Umbilical cord (tissue), 2 donors: Measurements from ENCODE around the gene HOXD4. TPM values are rescaled to one million over a fixed set of nuclear protein-coding genes. Genes with fewer than 3 reads are reported as not detected.

Source experiments
- DNase-seq: peaks from one replicate; pipeline ENCODE4 v3.0.0-alpha.2; 2015; ENCODE audit warnings: low spot score
- total RNA-seq: library from RNA; depleted of rRNA; stranded (reverse); fragments of >200 nt; gene quantifications from one replicate; pipeline ENCODE4 v1.2.3, GENCODE V29; 2014; ENCODE audit warnings: low replicate concordance; ENCODE audit not compliant: insufficient read depth

Gene HOXD4
- total RNA-seq, 1 donor from 2014 or later, result 2.4 TPM

DNA sequence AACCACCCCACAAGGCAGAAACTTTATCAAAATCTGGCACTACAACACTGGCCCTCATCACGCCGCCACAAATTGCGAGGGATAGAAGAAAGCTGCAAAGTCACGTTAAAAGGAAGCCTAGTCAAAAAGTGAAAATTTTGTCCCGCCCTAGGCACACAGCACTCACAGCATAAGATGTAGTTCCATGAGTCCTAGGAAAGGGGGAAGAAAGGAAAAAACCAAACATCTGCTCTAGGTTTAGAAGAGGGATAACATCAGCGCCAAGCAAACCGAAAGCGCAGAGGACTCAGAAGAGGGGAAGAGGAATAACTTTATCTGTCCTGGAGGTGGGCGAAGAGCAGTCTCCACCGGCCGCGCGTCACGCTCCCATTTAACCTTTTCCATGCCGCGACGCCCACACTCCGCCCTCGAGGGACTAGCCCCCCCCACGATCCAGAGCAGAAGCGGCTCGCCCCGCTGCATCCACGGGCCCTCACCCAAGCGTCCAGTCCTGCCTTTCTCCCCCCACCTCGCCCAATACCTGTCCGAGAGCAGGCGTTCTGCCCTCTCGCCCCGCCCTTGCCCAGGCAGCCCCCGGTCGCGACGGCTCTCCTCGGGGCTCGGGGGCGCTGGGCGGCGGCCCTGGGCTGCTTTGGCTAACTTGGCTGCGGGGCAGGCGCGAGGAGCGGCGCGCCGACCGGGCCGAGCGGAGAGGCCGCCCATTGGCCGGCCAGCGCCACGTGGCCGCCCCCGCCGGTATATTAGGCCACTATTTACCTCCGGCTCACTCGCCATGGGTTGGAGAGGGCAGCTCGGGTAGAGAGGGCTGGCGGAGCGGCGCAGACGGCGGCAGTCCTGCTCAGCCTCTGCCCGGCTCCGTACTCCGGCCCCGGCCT lies 36.8 kb downstream of the HOXD4 start, which contains the start of gene HOXD1:
HOXD1 (plus strand) TSS at position 770 of the 875 bp plus-strand sequence. CDS start 134 bp downstream, outside the sequence.
- no peak for DNase-seq

DNA sequence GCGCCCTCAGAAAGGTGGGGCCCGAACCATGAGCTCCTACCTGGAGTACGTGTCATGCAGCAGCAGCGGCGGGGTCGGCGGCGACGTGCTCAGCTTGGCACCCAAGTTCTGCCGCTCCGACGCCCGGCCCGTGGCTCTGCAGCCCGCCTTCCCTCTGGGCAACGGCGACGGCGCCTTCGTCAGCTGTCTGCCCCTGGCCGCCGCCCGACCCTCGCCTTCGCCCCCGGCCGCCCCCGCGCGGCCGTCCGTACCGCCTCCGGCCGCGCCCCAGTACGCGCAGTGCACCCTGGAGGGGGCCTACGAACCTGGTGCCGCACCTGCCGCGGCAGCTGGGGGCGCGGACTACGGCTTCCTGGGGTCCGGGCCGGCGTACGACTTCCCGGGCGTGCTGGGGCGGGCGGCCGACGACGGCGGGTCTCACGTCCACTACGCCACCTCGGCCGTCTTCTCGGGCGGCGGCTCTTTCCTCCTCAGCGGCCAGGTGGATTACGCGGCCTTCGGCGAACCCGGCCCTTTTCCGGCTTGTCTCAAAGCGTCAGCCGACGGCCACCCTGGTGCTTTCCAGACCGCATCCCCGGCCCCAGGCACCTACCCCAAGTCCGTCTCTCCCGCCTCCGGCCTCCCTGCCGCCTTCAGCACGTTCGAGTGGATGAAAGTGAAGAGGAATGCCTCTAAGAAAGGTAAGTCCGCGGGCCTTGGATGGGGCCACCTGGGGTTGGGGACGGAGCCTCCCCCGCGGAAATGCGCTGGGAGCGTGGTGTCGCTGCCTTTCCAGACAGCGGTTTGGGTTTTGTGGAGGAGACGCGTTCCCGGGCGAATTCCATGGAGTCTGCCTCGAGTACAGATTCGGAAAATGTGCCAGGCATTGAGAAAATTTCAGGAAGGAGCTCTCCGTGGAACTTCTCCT lies 37.7 kb downstream of the HOXD4 start:
- DNase-seq, result no peak

DNA sequence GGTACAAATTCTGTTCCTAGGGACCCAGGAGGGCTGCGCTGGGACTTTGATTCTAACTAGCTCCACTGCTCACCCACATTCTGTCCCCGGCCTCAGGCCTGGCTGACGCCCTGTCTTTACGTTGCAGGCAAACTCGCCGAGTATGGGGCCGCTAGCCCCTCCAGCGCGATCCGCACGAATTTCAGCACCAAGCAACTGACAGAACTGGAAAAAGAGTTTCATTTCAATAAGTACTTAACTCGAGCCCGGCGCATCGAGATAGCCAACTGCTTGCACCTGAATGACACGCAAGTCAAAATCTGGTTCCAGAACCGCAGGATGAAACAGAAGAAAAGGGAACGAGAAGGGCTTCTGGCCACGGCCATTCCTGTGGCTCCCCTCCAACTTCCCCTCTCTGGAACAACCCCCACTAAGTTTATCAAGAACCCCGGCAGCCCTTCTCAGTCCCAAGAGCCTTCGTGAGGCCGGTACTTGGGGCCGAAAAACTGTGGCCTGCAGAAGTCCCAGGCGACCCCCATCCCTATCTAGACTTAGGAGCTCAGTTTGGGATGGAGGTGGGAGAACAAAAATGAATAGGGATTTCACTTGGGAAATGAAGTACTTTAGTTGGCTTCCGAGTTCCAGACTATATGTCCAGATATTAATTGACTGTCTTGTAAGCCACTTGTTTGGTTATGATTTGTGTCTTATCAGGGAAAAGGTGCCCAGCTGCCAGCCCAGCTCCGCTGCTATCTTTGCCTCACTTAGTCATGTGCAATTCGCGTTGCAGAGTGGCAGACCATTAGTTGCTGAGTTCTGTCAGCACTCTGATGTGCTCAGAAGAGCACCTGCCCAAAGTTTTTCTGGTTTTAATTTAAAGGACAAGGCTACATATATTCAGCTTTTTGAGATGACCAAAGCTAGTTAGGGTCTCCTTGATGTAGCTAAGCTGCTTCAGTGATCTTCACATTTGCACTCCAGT lies 38.6 kb downstream of the HOXD4 start:
- no peak for DNase-seq

DNA sequence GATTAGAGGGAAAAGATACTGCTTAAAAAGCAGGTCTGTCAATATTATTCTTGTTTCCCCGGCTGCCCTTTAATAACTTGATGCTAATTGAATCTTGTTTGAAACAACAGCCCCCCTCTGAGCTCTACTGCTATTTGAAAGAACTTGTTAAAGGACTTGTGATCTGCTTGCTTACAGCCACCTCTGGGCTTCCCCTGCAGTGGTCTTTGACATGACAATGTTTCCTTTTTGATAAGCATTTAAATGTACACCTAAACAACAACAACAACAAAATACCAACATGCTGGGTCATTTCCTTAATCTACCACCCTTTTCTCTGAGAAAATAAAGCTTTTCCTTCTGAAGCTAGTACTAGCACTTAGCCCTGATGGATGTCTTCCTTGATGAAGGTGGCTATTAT lies 41.0 kb downstream of the HOXD4 start:
- DNase-seq, result no peak

DNA sequence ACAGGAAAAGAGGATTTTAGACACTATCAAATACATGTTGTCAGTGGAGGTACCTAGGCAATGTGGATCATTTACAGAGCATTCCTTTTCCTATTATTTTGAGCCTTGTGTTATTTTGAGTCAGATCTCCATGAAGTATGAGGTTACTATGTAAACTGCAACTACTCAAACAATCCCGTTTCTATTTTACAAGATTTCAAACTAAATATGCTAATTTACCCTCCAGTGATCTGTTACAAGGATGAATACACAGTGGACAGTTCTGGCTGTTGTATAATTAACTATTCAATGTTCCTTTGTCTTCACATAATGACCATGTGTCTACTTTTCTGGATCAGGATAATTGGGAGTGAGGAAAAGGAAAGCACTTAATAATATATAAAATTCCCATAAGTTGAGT lies 41.7 kb downstream of the HOXD4 start:
- DNase-seq, result no peak

DNA sequence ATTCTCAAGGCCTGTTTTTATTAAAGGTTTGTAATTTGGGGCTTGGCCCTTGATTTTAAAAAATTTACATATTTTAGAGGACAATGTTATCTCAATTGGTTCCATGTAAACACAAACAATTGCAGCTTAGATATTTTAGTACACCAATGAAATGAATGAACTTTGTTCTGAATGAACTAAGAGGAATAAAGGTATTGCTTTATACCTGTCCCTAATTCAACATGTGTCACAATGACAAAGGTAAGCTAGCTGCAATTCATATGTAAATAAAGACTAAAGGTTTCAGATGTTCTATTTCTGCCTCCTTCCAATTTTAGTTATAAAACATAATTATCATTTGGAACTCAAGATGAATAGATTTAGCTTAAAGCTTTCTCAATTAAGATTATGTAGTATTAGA lies 48.6 kb downstream of the HOXD4 start:
- DNase-seq, result no peak

DNA sequence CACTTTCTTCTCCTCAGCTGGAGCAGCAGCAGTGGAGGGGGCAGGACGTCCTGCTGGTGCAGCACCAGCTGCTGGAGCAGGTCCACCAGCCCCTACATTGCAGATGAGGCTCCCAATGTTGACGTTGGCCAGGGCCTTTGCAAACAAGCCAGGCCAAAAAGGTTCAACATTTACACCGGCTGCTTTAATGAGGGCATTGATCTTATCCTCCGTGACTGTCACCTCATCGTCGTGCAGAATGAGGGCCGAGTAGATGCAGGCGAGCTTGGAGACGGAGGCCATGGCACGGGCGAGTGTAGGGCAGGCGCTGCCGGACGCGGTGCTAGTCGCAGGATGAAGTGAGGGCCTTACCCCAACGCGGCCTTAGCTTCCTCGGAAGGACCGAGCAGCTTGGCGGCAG lies 49.6 kb downstream of the HOXD4 start:
- no peak for DNase-seq

DNA sequence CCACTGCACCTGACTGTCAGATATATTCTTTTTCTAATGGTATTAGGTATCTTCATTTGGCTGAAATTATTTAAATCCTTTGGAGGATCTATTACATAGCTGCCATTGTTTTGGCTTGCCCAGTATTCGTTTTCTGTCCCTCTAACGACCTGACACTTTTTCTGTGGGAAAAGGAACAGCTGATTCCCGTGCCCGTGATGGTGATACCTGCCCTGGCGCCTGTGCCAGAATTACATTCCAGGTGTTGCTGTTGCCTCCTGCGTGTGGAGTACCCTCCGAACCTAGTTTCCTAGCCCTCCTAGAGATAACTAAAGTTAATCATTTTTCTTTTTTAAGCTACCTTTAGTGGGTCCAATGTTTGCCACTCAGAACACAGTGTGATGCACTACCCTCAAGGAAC lies 51.1 kb downstream of the HOXD4 start:
- no peak for DNase-seq

Other genes with a start within 250 kb of the HOXD4 start
- gene LNPK, start 149.3 kb upstream of the HOXD4 start, total RNA-seq, result 28.9 TPM
- 1.2 TPM for gene EVX2, start 67.6 kb upstream of the HOXD4 start, total RNA-seq
- 4.8 TPM for gene HOXD13, start 58.8 kb upstream of the HOXD4 start, total RNA-seq
- gene HOXD12, start 51.8 kb upstream of the HOXD4 start, total RNA-seq, result 1.9 TPM
- gene HOXD11, start 44.3 kb upstream of the HOXD4 start, total RNA-seq, result 18.1 TPM
- 14.4 TPM for gene HOXD10, start 34.8 kb upstream of the HOXD4 start, total RNA-seq
- gene HOXD9, start 28.8 kb upstream of the HOXD4 start, total RNA-seq, result 1.9 TPM
- gene HOXD8, start 21.8 kb upstream of the HOXD4 start, total RNA-seq, result 8.7 TPM
- not detected for gene HOXD3, start 5.8 kb downstream of the HOXD4 start, total RNA-seq
- gene HOXD1, start 37.1 kb downstream of the HOXD4 start, total RNA-seq, result 0.48 TPM
- gene MTX2, start 117.9 kb downstream of the HOXD4 start, total RNA-seq, result 24.8 TPM